GM19328 (cell line): Measurements from ENCODE around the gene IMMP2L.

Source experiments
- ATAC-seq: cut with Tn5 transposase; IDR thresholded peaks from one replicate; pipeline ENCODE4 v1.9.1; 2021; ENCODE audit warnings: mild to moderate bottlenecking, moderate library complexity; ENCODE audit not compliant: unreplicated experiment

Gene IMMP2L

DNA sequence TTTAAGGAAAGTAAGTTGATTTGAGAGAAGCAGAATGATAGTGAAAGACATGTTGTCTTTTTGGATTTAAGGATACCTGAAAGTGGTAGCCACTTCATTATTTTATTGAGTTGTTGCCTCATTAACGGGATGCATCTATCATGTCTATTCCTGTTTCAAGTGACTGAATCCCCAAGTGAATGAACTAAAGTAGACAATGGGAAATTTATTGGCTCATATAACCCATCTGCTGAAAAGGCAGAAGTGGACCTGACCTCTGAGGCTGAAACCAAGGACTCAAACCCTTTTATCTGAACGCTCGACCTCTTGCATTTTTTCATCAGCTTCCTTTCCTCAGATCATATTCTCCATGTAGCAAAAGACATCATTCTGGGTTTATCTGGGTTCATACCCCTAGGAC is 937.0 kb downstream of the IMMP2L start:
- no peak for ATAC-seq

DNA sequence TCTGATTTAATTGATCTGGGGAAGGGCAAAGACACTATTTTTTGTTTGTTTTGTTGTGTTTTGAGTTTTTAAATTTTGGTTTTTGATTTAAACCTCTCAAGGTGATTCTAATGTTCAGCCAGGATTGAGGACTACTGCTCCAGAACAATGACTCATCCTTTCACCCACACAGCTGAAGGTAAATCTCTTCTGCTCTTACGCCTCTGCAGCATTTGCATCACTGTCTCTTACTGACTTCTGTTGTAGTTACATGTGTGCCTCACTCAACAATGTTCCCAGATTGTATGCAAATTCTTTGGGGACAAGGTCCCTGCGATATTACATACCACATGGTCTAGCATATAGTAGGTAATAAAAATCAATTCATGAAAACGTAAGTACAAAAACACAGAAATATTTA is 938.9 kb downstream of the IMMP2L start:
- ATAC-seq, result no peak

DNA sequence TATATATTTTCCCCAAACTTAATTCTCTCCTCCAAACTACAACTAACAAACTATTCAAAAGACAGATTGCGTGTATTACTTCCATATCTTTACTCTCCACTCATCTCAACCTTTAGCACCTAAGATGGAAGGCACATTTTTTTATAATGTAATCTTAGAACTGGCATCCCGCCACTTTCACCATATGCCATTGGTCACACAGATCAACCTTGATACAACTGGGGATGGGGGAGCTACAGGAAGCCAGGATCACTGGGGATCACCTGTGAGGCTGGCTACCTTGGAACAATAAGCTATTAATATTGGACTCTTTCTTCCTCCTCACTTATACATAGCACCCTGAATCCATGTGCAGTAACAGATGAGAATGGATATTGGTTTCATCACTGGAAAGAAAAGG is 941.0 kb downstream of the IMMP2L start:
- no peak for ATAC-seq

DNA sequence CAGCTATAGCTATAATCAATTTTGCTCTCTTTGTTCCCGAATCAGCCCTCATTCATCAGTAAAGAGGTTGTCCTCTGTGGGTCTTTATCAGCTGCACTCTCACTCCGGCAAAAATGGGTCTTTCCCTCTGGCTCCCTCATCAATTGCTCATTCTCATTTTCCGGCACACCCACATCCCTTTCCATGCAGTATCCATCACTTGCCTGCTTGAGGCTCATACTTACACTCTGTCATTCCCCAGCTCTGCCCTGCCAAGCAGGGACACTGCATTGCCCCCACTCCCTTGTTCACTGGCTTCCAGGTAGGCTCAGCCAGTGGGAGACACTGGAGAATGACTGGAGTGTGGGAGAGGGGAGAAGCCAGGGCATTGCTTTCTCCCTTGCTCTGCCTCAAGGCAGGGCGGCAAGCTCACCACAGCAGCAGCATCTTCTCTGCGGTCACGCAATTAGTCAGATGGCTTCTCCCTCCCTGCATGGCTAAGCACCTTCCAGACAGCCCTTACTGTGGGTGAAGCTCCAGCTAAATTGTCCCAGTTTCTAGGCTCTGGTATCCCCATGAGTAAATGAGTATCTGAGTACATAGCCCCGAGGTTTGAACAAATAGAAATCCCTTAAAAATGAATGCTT is 942.1 kb downstream of the IMMP2L start:
- ATAC-seq, result no peak
